ENCODE measurements around the gene SLCO3A1.

Gene SLCO3A1

GRCh38 chr15:91885054-91885453, 31.5 kb downstream of the SLCO3A1 start:
- no peak for DNase-seq

GRCh38 chr15:91885714-91886270, 32.3 kb downstream of the SLCO3A1 start:
- DNase-seq, result no peak

GRCh38 chr15:91886878-91887277, 33.4 kb downstream of the SLCO3A1 start:
- DNase-seq, result no peak

- no peak for DNase-seq
Observed at GRCh38 chr15:91887321-91887720, 33.8 kb downstream of the SLCO3A1 start.

GRCh38 chr15:91887921-91888373, 34.4 kb downstream of the SLCO3A1 start:
- DNase-seq, result no peak

- DNase-seq, result no peak
Observed at GRCh38 chr15:91889111-91889815, 35.8 kb downstream of the SLCO3A1 start.

- DNase-seq, result no peak
Observed at GRCh38 chr15:91890614-91891013, 37.1 kb downstream of the SLCO3A1 start.

GRCh38 chr15:91891101-91891500, 37.6 kb downstream of the SLCO3A1 start:
- no peak for DNase-seq

GRCh38 chr15:91891788-91892345, 38.4 kb downstream of the SLCO3A1 start:
- DNase-seq, result no peak

GRCh38 chr15:91892436-91892835, 38.9 kb downstream of the SLCO3A1 start:
- DNase-seq, result no peak

GRCh38 chr15:91894606-91895005, 41.1 kb downstream of the SLCO3A1 start:
- no peak for DNase-seq

- no peak for DNase-seq
Observed at GRCh38 chr15:91895051-91895450, 41.5 kb downstream of the SLCO3A1 start.

GRCh38 chr15:91896341-91897055, 43.0 kb downstream of the SLCO3A1 start:
- no peak for DNase-seq

- DNase-seq, result no peak
Observed at GRCh38 chr15:91897585-91898372, 44.3 kb downstream of the SLCO3A1 start.

GRCh38 chr15:91898843-91899242, 45.3 kb downstream of the SLCO3A1 start:
- no peak for DNase-seq

GRCh38 chr15:91904942-91905341, 51.4 kb downstream of the SLCO3A1 start:
- no peak for DNase-seq

- DNase-seq, result no peak
Observed at GRCh38 chr15:91908391-91908790, 54.9 kb downstream of the SLCO3A1 start.

- DNase-seq, result no peak
Observed at GRCh38 chr15:91909111-91909510, 55.6 kb downstream of the SLCO3A1 start.

GRCh38 chr15:91909574-91909973, 56.1 kb downstream of the SLCO3A1 start:
- no peak for DNase-seq

GRCh38 chr15:91911844-91912243, 58.3 kb downstream of the SLCO3A1 start:
- DNase-seq, result no peak

- DNase-seq, result no peak
Observed at GRCh38 chr15:91912336-91912735, 58.8 kb downstream of the SLCO3A1 start.

GRCh38 chr15:91913560-91913959, 60.1 kb downstream of the SLCO3A1 start:
- DNase-seq, result no peak

- no peak for DNase-seq
Observed at GRCh38 chr15:91915576-91915975, 62.1 kb downstream of the SLCO3A1 start.
